PFSK-1 (cell line): ENCODE results near the gene CCT6A.

Experiments
- POLR2AphosphoS5 ChIP-seq: IDR thresholded peaks from 2 replicates; pipeline ENCODE4 v1.6.1; 2012; ENCODE audit warnings: low read depth, mild to moderate bottlenecking, control low read depth, low read length, moderate library complexity
- TF ChIP-seq, protein P1 (sequence below), 2 experiments: IDR thresholded peaks; 2 replicates each; pipeline versions ENCODE4 v1.6.1 to v1.8.0; 2011 to 2012; ENCODE audit warnings: low read depth in 2 of 2, low read length in 2 of 2, control low read depth in 1 of 2, inconsistent platforms in 1 of 2, mild to moderate bottlenecking in 1 of 2, moderate library complexity in 1 of 2; ENCODE audit not compliant: insufficient read depth in 1 of 2

DNA sequence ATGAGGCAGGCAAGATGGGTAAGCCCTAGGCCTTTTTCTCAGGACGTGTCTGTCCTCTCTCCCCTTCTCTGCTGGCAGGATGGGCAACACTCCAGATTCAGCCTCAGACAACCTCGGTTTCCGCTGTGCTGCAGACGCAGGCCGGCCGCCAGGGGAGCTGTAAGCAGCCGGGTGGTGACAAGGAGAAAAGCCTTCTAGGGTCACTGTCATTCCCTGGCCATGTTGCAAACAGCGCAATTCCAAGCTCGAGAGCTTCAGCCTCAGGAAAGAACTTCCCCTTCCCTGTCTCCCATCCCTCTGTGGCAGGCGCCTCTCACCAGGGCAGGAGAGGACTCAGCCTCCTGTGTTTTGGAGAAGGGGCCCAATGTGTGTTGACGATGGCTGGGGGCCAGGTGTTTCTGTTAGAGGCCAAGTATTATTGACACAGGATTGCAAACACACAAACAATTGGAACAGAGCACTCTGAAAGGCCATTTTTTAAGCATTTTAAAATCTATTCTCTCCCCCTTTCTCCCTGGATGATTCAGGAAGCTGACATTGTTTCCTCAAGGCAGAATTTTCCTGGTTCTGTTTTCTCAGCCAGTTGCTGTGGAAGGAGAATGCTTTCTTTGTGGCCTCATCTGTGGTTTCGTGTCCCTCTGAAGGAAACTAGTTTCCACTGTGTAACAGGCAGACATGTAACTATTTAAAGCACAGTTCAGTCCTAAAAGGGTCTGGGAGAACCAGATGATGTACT lies 28.1 kb downstream of the CCT6A start:
- no peak for TF ChIP-seq POLR2AphosphoS5
- TF ChIP-seq, protein P1, sequence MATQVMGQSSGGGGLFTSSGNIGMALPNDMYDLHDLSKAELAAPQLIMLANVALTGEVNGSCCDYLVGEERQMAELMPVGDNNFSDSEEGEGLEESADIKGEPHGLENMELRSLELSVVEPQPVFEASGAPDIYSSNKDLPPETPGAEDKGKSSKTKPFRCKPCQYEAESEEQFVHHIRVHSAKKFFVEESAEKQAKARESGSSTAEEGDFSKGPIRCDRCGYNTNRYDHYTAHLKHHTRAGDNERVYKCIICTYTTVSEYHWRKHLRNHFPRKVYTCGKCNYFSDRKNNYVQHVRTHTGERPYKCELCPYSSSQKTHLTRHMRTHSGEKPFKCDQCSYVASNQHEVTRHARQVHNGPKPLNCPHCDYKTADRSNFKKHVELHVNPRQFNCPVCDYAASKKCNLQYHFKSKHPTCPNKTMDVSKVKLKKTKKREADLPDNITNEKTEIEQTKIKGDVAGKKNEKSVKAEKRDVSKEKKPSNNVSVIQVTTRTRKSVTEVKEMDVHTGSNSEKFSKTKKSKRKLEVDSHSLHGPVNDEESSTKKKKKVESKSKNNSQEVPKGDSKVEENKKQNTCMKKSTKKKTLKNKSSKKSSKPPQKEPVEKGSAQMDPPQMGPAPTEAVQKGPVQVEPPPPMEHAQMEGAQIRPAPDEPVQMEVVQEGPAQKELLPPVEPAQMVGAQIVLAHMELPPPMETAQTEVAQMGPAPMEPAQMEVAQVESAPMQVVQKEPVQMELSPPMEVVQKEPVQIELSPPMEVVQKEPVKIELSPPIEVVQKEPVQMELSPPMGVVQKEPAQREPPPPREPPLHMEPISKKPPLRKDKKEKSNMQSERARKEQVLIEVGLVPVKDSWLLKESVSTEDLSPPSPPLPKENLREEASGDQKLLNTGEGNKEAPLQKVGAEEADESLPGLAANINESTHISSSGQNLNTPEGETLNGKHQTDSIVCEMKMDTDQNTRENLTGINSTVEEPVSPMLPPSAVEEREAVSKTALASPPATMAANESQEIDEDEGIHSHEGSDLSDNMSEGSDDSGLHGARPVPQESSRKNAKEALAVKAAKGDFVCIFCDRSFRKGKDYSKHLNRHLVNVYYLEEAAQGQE (IDR thresholded peaks at IDR 0.05; ENCODE audit: insufficient read depth in 1 of 2, low read depth in 2 of 2, low read length in 2 of 2), result no peak
